Left ventricle myocardium inferior (tissue), 1 donor: ENCODE results near the gene PPDPF. TPM values are rescaled to one million over a fixed set of nuclear protein-coding genes. Genes with fewer than 3 reads are reported as not detected.
"Not testable (repeated sequence)": the region's sequence is repeated elsewhere in the genome, so short reads cannot be mapped to it uniquely, and the experiment has no call there.

Source experiments
- DNase-seq: peaks from one replicate; pipeline ENCODE4 v3.0.0-alpha.2; 2020
- H3K27ac ChIP-seq: fragments of 200-600 bp; replicated peaks from 2 replicates; pipeline ENCODE4 v1.8.0; 2021
- H3K27me3 ChIP-seq: fragments of 200-600 bp; 2 replicates; pipeline ENCODE4 v1.8.0; 2021; ENCODE audit warnings: low read depth
- H3K36me3 ChIP-seq: fragments of 200-600 bp; 2 replicates; pipeline ENCODE4 v1.8.0; 2021
- H3K4me1 ChIP-seq: fragments of 200-600 bp; 2 replicates; pipeline ENCODE4 v1.8.0; 2021
- H3K4me3 ChIP-seq: fragments of 200-600 bp; 2 replicates; pipeline ENCODE4 v1.8.0; 2021; ENCODE audit warnings: mild to moderate bottlenecking, moderate library complexity
- H3K9me3 ChIP-seq: fragments of 200-600 bp; replicated peaks from 2 replicates; pipeline ENCODE4 v1.8.0; 2021
- CTCF ChIP-seq: fragments of 200-600 bp; IDR thresholded peaks from 2 replicates; pipeline ENCODE4 v1.8.0; 2021; ENCODE audit warnings: antibody characterized with exemption, mild to moderate bottlenecking, borderline replicate concordance
- intact Hi-C: fragments of 100-400 bp; cut with micrococcal nuclease; formaldehyde crosslinking; loops from one replicate; pipeline ENCODE4 v1.11.0; 2022
- total RNA-seq: library from RNA; stranded (reverse); fragmentation: NEBNext Ultra II Directional; extraction: Animal tissue kit (Norgen Biotek cat#: 25700); gene quantifications from one replicate; pipeline ENCODE4 v1.2.1, GENCODE V29; 2021
- donor health status: DM: no; HTN: yes; CAD: no; lungs with severe emphysema.

Gene PPDPF
- total RNA-seq, 1 donor from 2014 or later: 371 TPM

GRCh38 chr20:63509088-63509564 lies 11.4 kb upstream of the PPDPF start:
- H3K36me3 ChIP-seq: no peaks in the 10 kb centered on the region
- peak overlapping the region; percentile 47 for H3K27ac ChIP-seq
- TF ChIP-seq CTCF: no peak
- peaks cover 16% of the 10 kb centered on the region for H3K27me3 ChIP-seq
- intact Hi-C loops: no loop called here
- no peak for DNase-seq
- no peak overlapping the region for H3K4me3 ChIP-seq
- H3K4me1 ChIP-seq: peaks cover 10% of the 10 kb centered on the region
- peaks cover 22% of the 10 kb centered on the region for H3K9me3 ChIP-seq

GRCh38 chr20:63513207-63513606 lies 7.4 kb upstream of the PPDPF start:
- intact Hi-C loops: no loop called here

GRCh38 chr20:63514520-63514919 lies 6.0 kb upstream of the PPDPF start:
- DNase-seq, H3K27me3 ChIP-seq, H3K4me3 ChIP-seq, H3K9me3 ChIP-seq, intact Hi-C loops, H3K27ac ChIP-seq, H3K36me3 ChIP-seq: not testable (repeated sequence)
- peaks cover 14% of the 10 kb centered on the region for H3K4me1 ChIP-seq

More at GRCh38 chr20:63513207-63513606, 7.4 kb upstream of the PPDPF start:
- Histone ChIP-seq H3K4me3 (no peak overlapping the region), H3K9me3 (no peaks in the 10 kb centered on the region), H3K36me3 (no peaks in the 10 kb centered on the region), H3K27ac (no peak overlapping the region), H3K27me3 (peaks cover 3% of the 10 kb centered on the region), H3K4me1 (peaks cover 10% of the 10 kb centered on the region)
- DNase-seq: no peak
- TF ChIP-seq CTCF: no peak

- H3K9me3 ChIP-seq: no peaks in the 10 kb centered on the region
- H3K27ac ChIP-seq: no peak overlapping the region
- intact Hi-C loops: no loop called here
- H3K36me3 ChIP-seq: peaks cover 7% of the 10 kb centered on the region
- no peak for TF ChIP-seq CTCF
- no peak overlapping the region for H3K4me3 ChIP-seq
- no peaks in the 10 kb centered on the region for H3K27me3 ChIP-seq
- no peak for DNase-seq
- H3K4me1 ChIP-seq: peaks cover 38% of the 10 kb centered on the region
These were observed 2.9 kb upstream of the PPDPF start for GRCh38 chr20:63517376-63518309.

GRCh38 chr20:63518351-63518861 lies 2.2 kb upstream of the PPDPF start:
- no peak overlapping the region for H3K27ac ChIP-seq
- H3K4me1 ChIP-seq: peaks cover 46% of the 10 kb centered on the region
- no peaks in the 10 kb centered on the region for H3K27me3 ChIP-seq
- no peak overlapping the region for H3K4me3 ChIP-seq
- DNase-seq: no peak
- peaks cover 13% of the 10 kb centered on the region for H3K36me3 ChIP-seq
- H3K9me3 ChIP-seq: no peaks in the 10 kb centered on the region
- no peak for TF ChIP-seq CTCF
- intact Hi-C loops: no loop called here
